ENCODE results near the gene RABGAP1L.
"Not testable (repeated sequence)": the region's sequence is repeated elsewhere in the genome, so short reads cannot be mapped to it uniquely, and the experiment has no call there.

Gene RABGAP1L

DNA sequence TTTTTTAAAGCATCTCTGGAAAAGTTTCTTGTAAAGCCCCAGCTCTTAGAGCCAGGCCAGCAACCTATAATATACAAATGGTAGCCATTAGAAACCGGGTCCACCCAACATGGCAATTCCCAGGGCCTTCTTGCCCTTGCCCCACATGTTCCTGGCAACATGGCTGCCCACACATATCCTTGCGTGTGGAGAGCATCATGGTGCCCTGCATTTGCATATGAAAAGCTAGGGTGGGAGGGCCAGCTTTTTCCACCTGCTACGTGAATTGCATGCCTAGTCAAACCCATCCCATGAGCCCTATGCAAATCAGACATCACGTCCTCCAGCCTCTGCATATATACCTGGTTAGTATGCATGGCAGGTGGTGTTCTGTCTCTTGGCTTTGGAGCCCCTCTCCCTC lies 88.2 kb downstream of the RABGAP1L start:
- no peak for DNase-seq

- no peak for DNase-seq
Observed at GRCh38 chr1:174248041-174248440, 88.7 kb downstream of the RABGAP1L start.

GRCh38 chr1:174256386-174256785 lies 97.1 kb downstream of the RABGAP1L start:
- DNase-seq, result not testable (repeated sequence)

- DNase-seq, result peak; percentile 36
Observed at GRCh38 chr1:174258148-174258550, 98.8 kb downstream of the RABGAP1L start.

GRCh38 chr1:174262349-174263241 lies 103.3 kb downstream of the RABGAP1L start:
- DNase-seq, result peak; percentile 61

- no peak for DNase-seq
Observed at GRCh38 chr1:174265282-174265681, 106.0 kb downstream of the RABGAP1L start.

DNA sequence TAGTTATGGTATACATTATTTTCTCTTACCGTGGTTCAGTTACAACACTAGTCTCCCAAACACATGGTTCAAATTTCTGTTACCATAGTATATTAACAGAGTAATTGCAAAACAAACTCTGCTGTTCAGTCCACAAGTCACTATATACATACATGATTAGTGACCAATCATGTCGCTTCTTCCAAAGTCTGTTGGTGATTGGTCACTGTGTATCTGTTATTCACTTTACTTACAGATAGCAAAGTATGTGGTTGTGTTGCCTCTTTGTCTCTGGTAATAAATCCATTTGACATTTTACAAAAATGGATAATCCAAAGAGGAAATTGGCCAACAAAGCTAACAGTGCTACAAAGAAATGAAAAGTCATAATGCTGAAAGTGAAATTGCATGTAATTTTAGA lies 107.2 kb downstream of the RABGAP1L start:
- no peak for DNase-seq

- no peak for DNase-seq
Observed at GRCh38 chr1:174266991-174267612, 107.8 kb downstream of the RABGAP1L start.

GRCh38 chr1:174269989-174270651 lies 110.8 kb downstream of the RABGAP1L start:
- no peak for DNase-seq

DNA sequence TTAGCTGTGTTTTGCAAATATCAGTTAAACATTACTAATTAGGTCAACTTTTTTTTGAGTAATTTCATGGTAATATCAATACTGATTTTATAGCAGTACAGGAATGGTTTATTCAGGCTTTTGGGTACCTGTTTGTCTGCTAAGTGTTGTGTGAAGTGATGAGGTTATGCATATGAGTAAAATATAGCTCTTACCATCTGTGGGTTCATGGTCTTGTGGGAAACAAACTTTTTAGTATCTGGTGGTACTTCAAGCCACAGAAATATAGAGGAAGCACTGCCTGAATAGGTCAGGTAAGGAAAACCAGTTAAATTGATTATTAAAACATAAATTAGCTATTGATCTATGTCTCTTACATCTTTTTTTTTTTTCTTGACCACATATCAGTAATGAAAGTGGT lies 113.9 kb downstream of the RABGAP1L start:
- DNase-seq, result no peak

GRCh38 chr1:174273776-174274175 lies 114.5 kb downstream of the RABGAP1L start:
- DNase-seq, result no peak

DNA sequence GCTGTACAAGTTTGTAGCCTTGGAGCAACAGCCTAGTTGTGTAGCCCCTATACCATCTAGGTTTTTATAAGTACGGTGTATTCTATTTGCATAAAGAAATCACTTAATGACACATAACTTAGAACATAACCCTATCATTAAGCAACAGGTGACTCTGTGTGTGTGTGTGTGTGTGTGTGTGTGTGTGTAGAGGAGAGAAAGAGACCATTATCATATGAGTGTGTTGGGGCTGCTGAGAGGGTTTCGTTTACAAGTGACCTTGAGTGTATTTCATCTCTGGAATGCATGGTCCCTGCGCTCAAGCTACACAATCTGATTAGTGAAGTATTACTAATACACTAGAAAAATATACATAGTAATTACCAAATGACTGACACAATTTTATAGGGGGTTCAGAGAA lies 115.1 kb downstream of the RABGAP1L start:
- no peak for DNase-seq

DNA sequence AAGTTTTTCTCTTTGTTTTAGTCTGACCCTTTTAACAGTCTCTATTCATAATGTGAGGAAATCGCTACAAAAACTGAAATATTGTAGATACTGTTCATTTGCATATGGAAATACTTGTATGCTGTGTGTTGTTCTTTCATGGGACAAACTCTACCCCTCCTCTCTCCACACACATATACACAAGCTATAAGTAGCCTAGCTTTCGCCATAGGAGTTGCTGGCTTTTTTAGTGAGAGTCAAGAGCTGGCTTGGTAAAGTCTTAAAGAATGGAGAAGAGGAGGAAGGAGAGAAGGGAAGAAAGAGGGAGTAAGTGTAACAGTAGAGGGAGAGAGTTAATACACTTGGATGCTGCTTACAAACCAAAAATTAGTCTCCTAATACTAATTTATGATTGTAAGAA lies 115.6 kb downstream of the RABGAP1L start:
- no peak for DNase-seq

DNA sequence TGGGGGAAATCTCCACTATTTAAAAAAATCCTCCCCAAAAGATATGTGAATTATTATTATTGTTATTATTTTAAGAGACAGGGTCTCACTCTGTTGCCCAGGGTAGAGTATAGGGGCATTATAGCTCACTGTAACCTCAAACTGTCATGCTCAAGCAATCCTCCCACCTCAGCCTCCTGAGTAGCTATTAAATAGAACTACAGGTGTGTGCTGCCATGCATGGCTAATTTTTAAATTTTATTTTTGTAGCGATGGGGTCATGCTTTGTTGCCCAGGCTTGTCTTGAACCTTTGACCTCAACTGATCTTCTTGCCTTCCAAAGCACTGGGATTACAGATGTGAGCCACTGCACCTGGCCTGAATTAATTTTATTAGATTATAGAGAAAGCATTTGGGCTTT lies 116.8 kb downstream of the RABGAP1L start:
- no peak for DNase-seq

DNA sequence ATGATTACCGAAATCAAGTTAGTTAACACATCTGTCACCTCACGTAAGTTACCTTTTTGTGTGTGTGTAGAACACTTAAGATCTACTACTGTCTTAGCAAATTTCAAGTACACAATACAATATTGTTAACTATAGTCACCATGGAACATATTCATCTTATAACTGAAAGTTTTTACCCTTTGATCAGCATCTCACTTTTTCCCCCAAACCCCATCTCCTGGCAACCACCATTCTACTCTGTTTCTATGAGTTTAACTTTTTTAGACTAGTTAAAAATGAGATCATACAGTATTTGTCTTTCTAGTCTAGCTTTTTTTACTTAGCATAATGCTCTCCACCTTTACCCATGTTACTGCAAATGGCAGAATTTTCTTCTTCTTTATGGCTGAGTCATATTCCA lies 124.7 kb downstream of the RABGAP1L start:
- DNase-seq, result no peak

DNA sequence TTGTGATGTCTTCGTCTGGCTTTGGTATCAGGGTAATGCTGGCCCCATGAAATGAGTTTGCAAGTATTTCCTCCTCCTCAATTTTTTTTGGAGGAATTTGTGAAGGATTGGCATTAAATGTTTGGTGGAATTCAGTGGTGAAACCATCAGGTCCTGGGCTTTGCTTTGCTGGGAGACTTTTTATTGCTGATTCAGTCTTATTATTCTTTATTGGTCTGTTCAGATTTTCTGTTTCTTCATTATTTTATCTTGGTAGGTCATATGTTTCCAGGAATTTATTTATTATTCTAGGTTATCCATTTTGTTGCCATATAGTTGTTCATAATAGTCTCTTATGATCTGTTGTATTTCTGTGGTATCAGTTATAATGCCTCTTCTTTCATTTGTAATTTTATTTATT lies 126.7 kb downstream of the RABGAP1L start:
- no peak for DNase-seq

- DNase-seq, result no peak
Observed at GRCh38 chr1:174289644-174290310, 130.5 kb downstream of the RABGAP1L start.

GRCh38 chr1:174291059-174291458 lies 131.7 kb downstream of the RABGAP1L start:
- DNase-seq, result no peak

- no peak for DNase-seq
Observed at GRCh38 chr1:174296309-174296708, 137.0 kb downstream of the RABGAP1L start.

DNA sequence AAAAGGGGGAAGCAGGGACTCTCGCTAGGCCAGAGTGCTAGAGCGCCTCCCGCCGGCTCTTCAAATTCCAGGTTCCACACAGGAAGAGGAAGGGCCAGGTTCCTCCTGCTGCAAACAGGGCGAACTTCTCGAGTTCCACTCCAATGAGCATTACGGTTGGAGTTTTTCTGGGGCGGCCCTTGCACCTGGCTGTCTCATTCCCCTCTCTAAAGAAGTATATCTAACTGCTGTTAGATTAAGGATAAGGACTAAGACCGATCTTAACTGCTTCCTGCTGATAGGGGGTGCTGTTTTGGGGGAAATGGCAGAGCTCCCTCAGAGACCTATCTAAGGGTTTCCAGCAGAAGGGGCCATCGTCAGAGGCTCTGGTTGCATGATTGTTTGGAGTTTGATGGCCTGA lies 138.0 kb downstream of the RABGAP1L start:
- DNase-seq, result no peak

DNA sequence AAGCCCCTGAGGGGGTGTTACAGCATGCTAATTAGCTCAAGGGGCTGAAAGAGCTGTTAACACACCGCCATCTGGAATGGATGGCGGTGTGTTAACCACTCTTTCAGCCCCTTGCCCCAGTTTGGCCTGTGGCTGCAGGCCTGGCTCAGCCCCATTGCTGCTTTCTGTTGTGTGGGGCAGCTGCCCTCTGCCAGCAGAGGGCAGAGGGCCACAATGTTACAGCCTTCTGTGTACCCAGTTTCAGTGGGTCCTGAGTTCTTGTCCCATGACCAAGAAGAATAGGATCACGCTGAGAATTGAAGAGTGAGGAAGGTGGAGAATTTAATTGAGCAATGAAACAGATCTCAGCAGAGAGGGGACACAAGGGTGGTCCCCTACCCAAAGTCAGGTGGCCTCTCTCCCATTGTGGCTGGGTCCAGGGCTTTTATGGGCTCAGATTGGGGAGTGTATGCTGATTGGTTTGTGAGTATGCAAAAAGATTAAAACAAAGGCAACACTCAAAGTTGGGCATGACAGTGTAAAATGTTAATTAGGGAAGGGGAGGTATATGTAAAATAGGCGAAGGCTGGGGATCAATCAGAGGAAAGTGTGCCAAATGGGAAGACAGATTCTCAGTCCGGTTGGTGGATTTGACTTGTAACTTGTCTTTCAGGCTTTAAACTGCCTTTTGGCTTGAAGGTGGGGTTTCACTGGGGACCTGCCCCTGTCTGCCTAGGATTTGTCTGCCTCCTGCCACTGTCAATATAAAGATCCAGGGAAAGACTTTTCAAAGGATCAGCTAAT lies 142.2 kb downstream of the RABGAP1L start:
- DNase-seq, result no peak

DNA sequence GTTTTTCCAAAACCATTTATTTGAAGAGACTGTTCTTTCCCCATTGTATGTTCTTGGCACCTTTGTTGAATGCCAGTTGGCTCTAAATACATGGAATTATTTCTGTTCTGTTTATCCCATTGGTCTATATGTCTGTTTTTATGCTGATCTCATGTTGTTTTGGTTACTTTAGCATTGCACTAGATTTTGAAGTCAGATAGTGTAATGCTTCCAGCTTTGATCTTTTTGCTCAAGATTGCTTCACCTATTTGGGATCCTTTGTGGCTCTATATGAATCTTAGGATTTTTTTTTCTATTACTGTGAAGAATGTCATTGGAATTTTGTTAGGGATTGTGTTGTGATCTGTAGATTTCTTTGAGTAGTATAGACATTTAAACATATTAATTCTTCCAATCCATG lies 149.3 kb downstream of the RABGAP1L start:
- DNase-seq, result no peak

DNA sequence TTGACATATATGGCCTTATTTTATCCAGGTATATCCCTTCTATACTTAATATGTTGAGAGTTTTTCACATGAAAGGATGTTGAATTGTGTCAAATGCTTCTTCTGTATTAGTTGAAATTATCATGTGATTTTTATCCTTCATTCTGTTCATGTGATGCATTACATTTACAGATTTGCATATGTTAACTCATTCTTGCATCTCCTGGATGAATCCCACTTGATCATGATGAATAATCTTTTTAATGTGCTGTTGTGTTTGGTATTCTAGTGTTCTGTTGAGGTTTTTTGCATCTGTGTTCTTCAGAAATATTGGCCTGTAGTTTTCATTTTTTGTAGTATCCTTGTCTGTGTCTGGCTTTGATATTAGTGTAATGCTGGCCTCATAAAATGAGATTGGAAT lies 150.2 kb downstream of the RABGAP1L start:
- DNase-seq, result no peak
